HG03095 (cell line): Measurements from ENCODE around the gene ENTHD1.

ENCODE experiments used
- ATAC-seq: cut with Tn5 transposase; IDR thresholded peaks from one replicate; pipeline ENCODE4 v1.9.1; 2021; ENCODE audit warnings: moderate library complexity; ENCODE audit not compliant: unreplicated experiment

Gene ENTHD1

DNA sequence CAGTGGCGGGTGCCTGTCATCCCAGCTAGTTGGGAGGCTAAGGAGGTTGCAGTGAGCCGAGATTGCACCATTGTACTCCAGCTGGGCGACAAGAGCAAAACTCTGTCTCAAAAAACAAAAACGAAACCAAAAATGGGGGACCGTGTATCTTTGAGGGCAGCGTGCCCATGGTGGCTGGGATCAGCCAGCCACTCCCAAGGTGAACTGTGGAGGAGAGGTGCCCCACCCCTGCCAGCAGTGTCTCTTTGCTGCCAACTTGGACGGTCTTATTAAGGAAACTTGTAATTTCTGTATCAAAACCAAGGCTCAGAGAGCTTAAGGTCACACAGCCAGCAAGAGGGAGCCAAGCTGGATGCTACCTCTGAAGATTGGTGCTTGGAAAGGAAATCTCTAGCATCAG is 175.4 kb downstream of the ENTHD1 start:
- no peak for ATAC-seq

DNA sequence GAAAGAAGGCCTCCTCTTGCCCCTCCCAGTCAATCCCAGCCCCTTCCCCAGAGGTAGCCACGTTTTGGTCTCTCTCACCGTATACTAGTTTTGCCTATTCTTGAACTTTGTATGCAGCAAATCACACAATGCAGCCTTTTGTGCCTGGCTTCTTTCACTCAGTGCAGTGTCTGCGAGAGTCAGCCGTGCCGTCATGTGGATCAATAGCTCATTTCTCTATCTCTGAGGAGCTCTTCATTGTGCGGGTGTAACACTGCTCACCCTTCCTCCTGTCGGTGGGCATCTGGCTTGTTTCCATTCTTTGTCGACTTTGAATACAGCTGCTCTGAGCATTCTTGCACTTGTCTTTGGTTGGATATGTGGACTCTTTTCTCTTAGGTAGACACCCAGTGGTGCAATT is 176.5 kb downstream of the ENTHD1 start:
- ATAC-seq: no peak

DNA sequence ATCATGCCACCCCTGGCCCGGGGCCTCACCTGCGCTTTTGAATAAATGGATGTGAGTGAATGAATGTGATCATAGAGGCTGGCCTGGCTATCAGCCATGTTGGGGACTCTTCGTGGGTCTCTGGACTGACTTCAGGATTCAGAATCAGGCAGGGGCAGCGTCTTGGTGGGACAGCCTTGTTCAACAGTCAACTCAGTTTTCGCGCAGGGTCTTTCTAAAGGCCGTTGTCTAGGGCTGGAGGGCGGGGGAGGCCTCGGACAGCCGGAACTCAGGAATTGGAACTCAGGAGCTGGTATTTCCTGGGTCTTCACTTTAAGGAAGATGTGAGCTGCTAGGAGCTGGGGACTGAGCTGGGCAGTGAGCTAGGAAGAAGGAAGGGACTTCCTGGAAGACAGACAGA is 177.0 kb downstream of the ENTHD1 start:
- ATAC-seq: no peak

DNA sequence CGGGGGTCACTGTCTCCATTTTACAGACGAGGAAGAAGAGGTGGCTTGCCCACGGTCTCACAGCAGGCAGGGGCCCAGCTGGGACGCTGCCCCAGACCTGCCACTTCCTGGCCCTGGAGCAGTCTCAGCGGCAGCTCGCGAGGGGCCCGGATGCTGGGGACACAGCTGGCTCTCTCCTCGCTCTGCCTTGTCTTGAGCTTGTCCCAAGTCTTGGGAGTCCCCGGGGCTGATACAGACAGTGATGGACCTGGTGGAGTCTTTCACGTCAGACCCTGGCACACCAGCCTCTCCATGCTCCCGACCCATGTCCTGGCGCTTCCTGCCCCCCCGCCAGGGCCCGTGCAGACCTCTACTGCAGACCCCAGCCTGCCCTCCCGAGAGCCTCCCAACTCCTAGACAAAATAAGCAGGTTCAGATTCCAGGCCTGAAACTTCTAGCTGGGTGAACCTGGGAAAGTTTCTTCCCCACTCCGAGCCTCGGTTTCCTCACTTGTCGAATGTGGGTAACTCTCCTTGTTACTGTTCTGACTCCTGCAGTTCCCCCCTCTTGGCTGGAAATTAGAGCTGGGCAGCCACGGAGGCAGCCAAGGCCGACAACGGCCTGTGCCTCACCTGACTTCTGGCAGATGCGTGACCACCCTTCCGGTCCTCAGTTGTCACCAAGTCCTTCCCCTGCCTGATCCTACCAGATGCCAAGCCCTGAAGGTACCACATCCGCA is 177.6 kb downstream of the ENTHD1 start:
- no peak for ATAC-seq

DNA sequence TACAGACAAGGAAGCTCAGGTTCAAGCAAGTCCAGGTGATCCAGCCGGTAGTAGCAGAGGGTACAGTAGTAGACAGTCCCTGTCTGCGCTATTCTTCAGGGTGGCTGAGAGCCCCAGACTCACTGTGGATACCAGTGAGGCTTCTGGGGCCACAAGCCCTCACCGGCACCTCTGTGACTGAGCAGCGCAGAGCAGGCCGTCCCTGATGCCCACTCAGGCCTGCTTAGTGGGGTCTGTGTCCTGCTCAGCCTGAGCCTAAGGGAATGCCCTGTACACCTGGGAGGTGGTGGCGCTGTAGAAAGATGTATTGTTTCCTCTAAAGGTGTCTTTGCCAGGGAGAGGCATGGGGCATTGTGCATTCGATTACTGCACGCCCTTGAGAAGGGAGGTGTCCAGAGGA is 179.2 kb downstream of the ENTHD1 start:
- ATAC-seq: no peak

DNA sequence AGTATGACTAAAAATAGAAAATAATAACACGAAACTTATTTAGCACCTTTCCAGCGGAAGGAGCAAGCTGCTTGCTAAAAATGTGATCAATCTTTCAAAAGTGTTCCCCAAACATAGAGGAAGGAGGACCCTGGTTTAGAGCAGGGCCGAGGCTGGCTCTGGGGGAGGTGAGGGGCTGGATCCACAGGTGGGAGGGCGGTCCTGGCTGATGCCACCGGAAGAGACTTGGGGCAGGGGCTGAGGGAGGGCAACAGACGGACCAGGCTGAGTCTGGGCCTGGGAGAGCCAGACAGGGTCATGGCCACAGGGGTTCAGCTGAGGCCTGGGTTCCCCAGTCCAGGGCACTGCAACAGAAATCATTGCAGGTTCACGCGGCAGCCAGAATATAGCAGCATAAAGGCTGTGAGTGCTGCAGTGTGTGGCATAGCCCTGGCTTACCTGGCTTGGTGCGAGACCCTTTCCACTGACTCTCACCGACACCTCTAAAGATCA is 179.7 kb downstream of the ENTHD1 start:
- no peak for ATAC-seq

DNA sequence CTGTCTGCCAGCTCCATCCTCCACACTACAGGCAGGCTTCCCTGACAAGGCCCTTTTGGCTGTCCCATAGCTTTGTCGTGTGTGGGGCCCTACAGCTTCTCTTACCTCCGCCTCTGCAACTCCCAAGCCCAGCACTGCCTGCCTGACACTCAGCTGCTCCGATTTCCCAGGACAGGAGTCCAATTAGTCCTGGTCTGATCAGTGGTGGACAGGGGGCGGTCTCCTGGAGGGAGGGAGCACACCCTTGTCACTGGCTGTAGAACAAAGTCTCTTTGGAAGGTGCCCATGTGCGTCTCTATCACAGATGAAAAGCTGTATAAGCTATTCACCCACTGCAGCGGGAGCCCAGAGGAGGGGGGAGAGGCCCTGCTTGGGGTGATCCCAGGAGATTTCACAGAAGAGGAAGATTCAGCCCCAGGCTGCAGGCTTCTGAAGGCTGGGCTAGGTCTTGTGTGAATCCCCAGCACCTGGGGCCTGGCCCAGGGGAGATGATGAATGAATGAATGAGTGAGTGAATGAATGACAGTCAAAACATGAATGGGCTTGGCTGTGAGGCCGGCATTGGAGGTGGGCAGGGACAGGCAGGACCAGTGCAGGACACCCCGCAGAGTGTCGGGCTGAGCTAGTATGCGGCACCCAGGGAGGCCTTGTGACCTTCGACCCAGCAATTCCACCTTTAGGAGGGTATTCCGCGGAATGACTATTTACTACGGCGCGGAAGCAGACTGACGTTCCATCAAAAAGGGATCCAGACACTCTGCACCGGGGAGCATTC is 180.6 kb downstream of the ENTHD1 start:
- ATAC-seq: no peak

DNA sequence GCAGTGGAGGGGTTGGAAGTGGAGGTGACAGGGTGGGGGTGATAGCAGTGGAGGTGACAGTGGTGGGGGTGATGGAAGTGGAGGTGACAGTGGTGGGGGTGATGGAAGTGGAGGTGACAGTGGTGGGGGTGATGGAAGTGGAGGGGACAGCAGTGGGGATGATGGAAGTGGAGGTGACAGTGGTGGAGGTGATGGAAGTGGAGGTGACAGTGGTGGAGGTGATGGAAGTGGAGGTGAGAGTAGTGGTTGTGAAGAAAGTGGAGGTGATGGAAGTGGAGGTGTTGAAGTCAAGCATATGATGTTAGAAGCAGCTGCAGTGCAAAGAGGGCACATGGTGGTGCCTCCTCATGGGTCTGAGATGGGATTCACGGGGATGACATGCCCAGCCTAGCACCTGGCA is 181.5 kb downstream of the ENTHD1 start:
- ATAC-seq: no peak

DNA sequence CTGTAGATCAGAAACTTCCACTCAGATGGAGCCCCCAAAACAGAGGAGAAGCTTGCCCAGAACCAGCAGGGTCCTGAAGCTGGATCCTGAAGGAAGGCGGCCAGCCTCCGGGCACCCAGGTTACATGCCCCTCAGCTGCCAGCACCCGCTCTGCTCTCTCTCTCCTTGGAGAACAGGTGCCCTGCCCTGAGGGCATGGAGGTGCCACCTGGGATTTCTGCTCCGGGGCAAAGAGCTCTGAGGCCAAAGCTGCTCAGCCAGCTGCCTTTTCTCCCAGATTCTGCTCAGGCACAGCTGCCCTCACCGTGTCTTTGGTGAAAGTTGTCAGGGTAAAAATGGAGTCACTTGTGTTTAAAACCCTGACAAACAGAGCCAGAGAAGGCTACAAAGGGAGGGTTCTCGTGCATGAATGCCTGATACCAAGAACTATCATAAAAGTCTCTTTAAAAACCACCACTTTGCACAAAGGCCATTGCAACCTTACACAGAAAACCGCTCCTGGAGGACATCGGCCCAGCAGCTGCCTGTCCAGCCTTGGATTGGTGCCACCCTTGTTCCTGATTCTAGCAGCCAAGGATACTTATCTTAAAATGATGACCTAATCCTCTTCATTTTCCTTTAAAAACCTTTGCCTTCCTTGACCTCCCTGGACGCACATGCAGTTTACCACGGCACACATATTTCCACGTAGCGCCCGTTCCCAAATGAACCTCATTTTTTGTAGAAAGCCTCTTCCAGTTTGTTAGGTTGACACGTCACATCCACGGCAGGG is 183.0 kb downstream of the ENTHD1 start:
- no peak for ATAC-seq

DNA sequence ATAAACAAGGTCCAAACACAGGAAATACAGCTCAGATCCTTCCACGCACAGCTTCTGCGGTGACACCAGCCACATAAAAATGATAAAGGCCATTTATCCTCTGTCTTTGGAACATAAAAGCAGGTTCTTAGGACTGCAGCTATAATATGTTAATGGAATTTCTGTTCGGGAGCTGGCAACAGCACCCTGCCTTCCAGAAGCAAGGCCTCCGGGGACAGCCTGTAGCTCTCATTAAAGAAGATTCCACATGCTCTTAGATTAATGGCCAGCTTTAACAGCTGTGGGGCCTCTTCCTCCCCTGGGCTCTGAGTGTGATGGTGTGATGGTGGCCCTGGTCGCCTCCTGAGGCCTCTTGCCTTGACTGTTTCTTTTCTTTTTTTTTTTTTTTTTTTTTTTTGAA is 185.7 kb downstream of the ENTHD1 start:
- no peak for ATAC-seq

DNA sequence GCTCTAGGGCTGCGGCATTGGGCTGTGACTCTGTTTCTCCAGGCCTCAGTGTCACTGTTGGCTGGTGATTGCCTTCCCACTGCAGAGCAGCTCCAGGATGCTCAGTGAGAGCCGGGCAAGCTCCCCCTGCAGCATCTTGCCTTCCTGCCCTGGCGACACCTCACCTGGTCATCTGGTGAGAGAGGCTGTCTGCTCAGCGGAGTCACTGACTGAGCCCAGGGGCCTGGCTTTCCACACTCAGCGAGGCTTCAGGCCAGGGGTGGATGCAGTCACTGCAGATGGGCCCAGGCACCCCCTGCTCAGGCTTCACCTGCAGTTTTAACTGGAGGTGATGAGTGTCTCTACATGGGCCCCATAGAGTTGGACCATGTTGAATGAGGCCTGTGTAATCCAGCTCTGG is 186.2 kb downstream of the ENTHD1 start:
- ATAC-seq: no peak

DNA sequence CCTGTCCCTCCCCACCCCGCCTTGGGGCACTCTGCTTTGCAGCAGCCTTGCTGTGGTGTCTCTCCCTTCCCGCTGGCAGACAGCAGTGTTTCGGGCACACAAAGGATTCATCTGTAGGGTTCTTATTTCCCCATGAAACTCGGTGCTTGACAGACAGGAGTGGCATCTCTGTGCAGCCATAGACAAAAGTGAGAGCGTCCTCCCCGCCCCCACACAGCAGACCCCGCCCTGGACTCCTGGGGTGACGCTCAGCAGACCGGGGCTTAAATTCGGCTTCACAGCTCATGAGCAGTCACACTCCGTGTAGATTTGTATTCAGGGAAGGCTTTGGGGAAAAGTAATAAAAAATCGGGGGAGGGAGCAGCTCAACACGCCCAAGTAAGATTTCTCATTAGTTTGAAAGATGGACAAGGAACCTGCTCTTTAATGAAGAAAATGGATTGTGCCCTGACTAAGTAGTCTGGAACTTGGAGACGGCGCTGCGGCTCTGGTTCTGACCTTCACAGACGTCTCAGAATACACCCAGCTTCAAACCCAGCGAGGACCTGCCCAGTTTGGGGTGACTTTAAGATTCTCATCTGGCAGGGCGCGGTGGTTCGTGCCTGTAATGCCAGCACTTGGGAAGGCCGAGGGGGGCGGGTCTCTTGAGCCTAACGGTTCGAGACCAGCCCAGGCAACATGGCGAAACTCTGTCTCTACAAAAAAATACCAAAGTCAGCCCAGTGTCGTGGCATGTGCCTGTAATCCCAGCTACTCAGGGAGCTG is 187.0 kb downstream of the ENTHD1 start:
- no peak for ATAC-seq

DNA sequence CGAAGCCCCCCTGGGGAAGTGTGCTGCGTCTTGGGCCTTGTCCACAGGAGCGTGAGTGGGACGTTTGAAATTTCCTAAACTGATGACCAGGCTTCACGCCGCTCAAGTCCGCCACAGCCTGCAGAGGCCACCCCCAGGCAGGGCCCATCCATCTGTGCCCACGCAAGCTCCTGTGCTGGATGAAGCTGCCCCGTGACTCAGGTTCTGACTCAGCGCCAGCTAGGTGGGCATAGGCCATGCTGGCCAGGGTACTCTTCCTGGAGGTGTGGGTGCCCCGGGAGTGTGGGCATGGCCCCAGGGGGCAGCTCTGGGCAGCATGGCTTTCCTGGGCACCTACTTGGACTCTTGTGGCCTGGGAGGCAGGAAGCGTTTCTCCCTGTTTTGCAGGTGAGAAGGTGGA is 188.2 kb downstream of the ENTHD1 start:
- ATAC-seq: no peak

DNA sequence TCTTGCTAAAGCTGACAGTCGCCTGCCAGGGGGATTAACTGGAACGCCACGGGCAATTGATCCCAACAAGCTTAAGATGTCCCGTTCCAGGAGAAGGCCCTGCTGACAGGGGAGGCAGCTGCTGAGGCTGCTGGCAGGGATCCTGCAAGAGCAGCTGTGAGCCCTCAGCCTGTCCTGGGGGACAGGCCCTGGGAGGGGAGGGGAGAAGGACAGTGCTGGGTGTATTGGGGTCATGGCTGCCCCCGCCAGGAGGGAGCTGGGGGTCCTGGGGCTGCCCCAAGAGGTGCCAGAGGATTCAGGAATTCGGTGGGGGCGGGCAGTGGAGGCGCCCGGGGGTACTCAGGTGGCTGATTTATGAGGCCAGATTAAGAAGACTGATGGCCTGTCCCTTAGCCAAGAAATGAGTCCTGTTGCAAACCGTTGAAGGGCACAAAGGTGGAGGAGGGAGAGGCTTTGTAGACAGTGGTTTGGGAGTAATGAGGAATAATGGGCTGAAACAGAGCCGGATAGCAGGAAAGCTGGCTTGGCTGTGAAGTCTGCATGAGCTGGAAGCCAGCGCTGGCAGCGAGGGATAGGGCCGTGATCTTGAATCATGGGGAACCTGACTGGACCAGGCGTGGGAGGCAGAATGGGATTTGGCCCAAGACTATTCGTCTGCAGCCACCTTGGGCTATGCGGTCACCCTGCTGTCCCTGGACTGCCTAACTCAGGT is 189.5 kb downstream of the ENTHD1 start:
- ATAC-seq: no peak

DNA sequence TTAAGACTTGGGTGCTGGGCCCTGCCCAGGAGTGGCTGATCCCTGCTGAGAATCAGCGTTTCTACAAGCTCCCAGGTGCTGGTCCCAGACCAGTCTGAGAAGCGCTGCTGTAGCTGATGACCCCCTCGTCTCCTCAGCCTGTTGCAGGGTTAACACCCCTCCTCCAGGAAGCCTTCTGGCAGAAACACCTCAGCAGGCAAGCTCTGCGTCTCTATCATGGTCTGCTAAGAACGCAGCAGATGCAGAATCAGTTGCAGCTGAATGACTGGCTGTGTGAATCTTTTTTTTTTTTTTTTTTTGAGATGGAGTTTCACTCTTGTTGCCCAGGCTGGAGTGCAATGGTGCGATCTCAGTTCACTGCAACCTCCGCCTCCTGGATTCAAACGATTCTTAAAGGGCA is 190.5 kb downstream of the ENTHD1 start:
- no peak for ATAC-seq

DNA sequence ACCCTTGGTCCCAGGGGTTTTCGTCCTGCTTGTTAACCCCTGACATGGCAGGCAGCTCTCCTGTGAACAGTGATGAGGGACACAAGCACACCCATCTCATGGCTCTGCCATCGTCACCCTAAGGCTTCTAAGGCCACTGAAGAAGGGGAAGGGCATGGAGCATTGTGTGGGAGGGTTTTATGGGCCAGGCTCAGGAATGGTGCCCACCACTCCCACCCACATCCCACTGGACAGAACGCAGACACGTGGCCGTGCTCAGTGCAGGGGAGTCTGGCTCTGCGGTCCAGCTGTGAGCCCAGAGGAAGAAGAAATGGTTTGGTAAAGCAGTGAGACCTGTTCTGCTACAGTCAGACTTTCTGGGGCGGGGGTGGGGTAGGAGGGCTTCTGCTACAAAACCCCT is 193.0 kb downstream of the ENTHD1 start:
- no peak for ATAC-seq

DNA sequence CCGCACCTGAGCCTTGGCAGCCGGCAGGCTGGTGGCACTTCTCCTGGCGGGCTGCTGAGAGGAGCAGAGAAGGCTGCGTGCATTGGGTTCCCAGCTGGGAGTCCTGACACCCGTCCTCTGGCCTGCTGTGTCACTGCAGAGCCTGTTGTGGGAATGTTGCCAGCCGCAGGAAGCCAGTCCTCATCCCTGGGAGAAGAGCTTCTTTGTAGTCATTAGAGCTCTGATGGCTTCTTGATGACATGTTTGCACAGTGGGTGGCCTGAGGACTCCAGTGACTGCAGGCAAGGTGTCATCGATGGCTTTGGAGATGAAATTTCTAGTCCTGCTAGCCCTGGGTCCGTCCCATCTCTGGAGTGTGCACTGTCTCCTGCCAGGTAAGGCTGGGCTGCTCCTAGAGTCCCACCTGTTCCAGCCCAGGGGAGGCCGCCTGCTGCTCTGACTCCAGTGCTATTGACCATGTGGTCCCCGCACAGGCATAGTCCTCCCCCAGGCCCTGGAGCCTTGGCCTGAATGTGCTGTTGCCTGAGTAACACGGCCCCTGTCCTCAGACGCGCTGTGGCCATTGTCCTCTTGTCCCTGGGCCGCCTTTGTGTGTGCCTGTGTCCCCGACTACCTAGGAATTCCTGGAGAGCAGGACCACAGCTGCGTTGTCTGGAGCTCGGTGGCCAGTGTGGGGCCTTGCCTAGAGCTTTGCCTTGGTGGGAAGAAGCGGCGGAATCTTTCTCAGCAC is 193.8 kb downstream of the ENTHD1 start:
- no peak for ATAC-seq

DNA sequence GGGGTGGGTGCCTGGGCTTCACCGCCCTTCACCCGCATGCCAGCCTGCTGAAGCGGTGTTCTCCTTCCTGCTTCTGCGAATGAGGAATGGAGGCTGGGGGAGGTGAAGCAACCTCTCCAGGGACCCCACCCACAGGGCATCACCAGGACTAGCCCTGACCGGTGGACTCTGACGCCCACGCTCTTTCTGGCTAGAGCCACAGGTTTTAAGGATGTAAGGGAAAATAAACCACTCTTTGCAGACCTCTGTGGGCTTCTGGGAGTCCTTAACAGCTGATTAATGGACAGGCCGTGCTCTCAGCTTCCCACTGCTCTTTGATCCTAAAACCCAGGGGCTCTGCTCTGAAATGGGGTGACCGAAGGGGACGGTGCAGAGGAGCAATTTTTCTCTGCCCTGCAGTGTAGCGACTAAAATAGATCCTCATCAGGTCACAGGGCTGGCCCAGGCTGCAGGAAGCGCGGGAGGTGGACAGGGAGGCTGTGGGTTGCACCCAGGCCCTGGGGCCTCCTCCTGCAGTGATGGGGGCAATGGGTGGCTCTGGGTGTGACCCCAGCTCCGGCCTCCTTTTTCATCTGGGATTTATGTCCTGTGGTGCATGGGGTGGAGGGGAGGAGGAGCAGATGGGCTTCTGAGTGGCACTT is 195.7 kb downstream of the ENTHD1 start:
- no peak for ATAC-seq

DNA sequence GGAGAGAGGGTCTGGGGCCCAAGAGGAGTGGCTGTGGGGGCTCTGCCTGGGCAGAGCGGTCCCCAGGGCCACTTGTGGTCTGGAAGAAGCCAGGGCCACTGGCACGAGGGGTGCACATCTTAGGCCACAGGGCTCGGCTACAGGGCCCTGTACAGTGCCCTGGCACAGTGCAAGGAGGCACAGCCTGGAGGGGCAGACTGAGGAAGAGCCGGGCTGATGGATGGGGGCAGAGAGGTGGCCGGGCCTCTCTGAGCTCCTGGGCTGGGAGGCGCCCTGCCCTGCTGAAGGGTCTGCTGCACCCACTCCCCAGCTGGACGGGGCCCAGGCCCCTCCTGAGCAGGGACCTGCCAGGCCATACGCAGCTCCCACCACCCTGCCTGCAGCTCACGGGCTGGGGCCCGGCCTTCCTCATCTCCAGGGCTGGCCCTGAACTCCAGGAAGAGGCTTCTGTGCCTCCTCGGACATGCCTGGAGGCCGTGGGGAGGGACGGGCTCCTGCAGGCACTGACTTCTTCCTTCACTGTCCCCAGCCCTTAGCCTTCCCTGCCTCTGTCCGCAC is 199.5 kb downstream of the ENTHD1 start:
- ATAC-seq: no peak
